Muscle of back (tissue), 11 donors: ENCODE data around the gene PLEKHA8. TPM values are rescaled to one million over a fixed set of nuclear protein-coding genes. Genes with fewer than 3 reads are reported as not detected.

ENCODE experiments used
- DNase-seq, 3 donors: peaks; one replicate each; pipeline versions ENCODE4 v3.0.0 to v3.0.0-alpha.2; 2013
- polyA plus RNA-seq, 10 donors: library from polyadenylated mRNA; unstranded; fragments of 120-200 nt; gene quantifications; one replicate each; pipeline ENCODE4 v1.2.1, GENCODE V29; 2013; ENCODE audit not compliant: insufficient read length in 10 of 10

The PLEKHA8 gene
- polyA plus RNA-seq, 10 donors = 10.6 to 16.2 (median 12.4) TPM

DNA sequence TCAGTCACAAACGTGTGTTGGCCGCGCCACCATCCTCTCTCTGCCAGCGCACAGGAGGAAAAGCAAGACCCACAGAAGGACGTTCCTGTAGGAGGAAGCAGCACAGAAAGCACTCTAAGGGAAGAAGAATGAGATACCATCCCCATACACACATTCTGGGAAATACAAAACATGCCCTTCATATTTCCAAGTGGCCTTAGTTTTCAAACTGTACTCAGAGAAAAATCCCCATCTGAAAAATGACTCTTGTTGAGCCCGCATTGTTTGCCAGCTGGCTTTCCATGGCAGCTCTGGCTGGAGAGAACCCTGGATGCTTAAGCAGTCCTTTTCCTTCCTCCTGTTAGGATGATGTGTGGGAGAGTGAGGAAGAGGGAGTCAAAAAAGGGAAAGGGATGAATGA lies 139.7 kb downstream of the PLEKHA8 start:
- DNase-seq = no peak

- peak in 1 of 3 donors; percentile 71 for DNase-seq
Measured at GRCh38 chr7:30168835-30169573, 140.8 kb downstream of the PLEKHA8 start.

GRCh38 chr7:30169579-30169978 lies 141.4 kb downstream of the PLEKHA8 start:
- no peak for DNase-seq

GRCh38 chr7:30170476-30171205 lies 142.4 kb downstream of the PLEKHA8 start:
- DNase-seq = no peak

- DNase-seq = no peak
Measured at GRCh38 chr7:30171766-30172447, 143.7 kb downstream of the PLEKHA8 start.

DNA sequence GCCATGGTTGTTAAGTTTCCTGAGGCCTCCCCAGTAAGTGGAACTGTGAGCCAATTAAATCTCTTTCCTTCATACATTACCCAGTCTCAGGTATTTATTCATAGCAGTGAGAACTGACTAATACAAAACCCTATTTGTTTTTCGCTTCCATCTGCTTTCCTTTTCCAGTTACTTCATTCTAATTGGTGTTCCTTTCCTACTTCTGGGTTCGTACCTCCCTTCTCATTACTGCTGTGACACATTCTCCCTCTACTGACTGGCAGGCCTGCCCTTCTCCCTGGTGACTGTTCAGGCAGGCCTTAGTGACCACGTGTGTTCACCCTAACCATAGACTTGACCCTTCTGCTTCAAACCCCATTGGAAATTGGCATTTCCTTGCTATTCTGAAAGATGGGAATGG lies 144.2 kb downstream of the PLEKHA8 start:
- no peak for DNase-seq

DNA sequence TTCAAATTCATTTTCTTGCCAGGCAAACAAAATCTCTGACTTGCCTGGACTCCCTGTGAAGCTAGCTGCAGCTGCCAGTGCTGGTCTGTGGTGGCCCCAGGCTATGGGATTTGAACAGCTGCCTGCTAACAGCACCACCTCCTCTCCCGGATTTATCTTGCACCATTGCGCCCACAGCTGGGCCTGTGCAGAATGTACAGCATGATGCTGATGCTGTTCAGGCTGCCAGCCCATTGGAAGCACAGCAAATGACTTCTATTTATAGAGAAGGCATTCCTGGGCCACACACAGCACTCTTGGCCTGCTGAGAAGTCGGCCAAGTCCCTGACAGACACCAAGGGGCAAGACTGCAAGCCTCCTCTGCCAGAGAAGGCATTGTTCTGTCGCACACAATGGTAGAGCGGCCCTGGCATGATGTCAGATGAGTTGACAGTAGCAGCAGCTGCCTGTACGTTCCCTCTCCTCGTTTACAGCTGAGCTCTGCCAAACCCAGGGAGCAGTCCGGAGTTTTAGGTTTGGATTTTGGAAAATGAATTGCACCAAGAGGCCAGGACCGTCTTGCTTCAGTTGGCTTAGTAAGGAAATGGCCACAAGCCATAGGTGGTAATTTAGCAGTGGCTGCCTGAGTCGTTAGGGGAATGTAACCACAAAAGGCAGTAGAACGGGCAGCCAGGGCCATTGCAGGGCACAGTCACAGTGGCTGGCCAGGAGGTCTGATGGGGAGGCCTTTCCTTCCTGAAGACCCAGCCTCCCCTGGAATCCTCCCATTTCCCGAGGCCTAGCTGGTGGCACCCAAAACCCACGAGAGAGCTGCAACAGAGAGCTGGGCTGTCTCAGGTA lies 145.1 kb downstream of the PLEKHA8 start:
- DNase-seq = peak; percentile 73 to 86 (median 83)

DNA sequence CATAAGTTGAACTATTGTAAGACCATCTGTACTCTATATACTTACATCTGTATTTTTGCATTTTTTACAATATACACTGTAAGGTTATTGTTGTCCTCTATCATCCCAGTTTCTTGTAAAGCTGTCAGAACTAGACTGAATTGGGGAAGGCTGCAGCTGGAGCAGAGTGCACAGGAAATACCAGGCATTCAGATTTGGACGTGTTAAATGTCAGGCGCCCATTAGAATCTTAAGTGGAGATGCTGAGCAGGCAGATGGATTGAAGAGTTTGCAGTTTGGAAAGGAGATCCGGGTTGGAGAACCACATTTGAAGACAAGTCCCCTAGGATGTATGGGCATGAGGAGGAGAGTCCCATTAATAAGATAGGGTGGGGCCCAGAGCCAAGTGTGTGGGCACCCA lies 147.0 kb downstream of the PLEKHA8 start:
- DNase-seq = peak in 1 of 3 donors; percentile 30

GRCh38 chr7:30175636-30176147 lies 147.5 kb downstream of the PLEKHA8 start:
- DNase-seq = peak in 1 of 3 donors; percentile 34

DNA sequence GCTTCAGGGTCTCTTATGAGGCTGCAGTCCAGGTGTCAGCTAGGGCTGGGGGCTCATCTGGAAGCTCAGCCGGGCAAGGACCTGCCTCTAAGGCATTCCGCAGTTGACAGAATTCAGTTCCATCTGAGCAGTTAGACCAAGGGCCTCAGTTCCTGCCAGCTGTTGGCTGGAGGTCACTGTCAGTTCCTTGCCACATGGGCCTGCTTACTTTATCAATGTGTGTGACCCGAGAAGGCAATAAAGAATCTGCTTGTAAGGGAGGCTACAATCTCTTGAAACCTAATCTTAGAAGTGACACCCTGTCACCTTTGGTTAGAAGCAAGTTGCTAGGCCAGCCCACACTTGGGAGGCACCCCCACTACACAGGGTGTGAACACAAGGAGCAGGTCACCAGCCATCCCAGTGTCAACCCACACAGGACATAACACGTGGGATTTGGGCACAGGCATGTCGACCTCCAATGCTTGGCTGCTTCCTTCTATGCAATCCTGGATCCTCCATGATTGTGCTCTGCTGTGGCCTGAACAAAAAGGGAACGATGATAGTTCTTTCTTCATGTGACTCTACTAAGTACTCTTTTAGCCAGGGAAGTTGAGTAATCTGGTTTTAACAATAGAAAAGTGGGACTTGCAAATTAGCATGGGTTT lies 148.4 kb downstream of the PLEKHA8 start:
- peak in 1 of 3 donors; percentile 31 for DNase-seq

DNA sequence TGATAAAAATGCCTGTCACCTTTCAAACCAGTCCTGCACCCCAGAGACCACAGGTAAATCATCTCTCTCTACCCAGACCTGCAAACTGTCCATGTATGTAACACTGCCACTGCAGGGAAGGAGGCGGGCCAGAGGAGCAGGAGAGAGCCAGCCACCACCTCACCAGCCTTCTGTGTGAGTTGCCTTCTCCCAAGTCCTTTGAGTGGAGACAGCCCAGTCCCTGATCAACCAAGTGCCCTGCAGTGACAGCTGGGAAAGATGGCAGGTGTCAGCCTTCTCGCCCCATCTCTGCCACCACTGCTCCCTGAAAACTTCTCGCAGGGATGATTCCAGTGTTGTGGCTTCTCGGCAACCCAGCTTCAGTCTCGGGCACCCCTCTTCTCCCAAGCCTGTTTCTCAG lies 149.0 kb downstream of the PLEKHA8 start:
- no peak for DNase-seq

- DNase-seq = no peak
Measured at GRCh38 chr7:30177965-30178364, 149.8 kb downstream of the PLEKHA8 start.

DNA sequence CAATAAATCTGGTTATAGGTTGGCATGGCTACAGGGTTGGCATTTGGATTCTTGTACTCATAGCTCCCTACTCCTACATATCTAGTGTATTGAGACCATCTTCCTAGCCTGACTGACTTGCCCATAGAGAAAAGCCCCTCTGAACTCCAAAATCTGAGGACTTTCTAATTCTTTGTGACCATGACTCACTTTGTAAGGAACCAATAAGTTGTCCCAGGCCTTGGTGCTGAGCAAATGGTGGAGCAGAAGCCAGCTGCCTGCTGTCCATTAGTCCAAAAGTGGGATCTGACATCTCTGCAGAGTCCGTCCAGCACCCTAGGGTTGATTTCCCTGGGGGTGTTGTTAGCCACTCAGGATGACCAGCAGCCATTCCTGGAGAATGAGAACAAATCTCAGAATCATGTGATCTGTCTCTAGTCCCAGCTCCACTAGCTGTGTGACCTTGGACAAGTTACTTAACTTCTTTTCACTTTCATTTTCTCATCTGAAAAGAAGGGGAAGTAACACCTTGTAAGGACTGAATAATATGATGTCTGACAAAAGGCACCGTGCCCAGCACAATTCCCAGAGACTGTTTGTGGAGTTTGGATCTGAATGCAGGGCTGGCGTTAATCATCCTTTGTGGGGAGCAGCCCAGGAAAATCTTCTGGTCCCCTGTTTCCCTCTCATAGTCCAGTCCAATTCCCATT lies 150.7 kb downstream of the PLEKHA8 start:
- no peak for DNase-seq

Other genes with a start within 250 kb of the PLEKHA8 start
- 10 to 100 TPM; 14.8 to 36.0 (median 18.6) TPM for gene WIPF3, start 221.9 kb upstream of the PLEKHA8 start, polyA plus RNA-seq
- 10 to 100 TPM; 30.2 to 45.0 (median 36.2) TPM for gene SCRN1, start 38.6 kb upstream of the PLEKHA8 start, polyA plus RNA-seq
- 10 to 100 TPM; 18.7 to 40.1 (median 32.4) TPM for gene FKBP14, start 1.7 kb upstream of the PLEKHA8 start, polyA plus RNA-seq
- 100 to 1,000 TPM in 2 of 10 donors, 10 to 100 TPM in 8; 62.4 to 120 (median 79.2) TPM for gene MTURN, start 106.6 kb downstream of the PLEKHA8 start, polyA plus RNA-seq